Measurements from ENCODE around the gene ADAMTSL5. TPM values are rescaled to one million over a fixed set of nuclear protein-coding genes. Genes with fewer than 3 reads are reported as not detected.

ADAMTSL5 gene
- total and polyA plus RNA-seq, 9 of the 15 experiments (the other 6 are each of a cell fraction or from before 2014, with no cell fraction given): 1.0 to 11.6 (median 4.1) TPM

GRCh38 chr19:1502433-1503088, 10.3 kb downstream of the ADAMTSL5 start:
- Histone ChIP-seq H3K9me3 (replicated peaks; ENCODE audit: control insufficient read depth, insufficient read depth, low read depth, low read length) (no peaks in the 10 kb centered on the region), H4K20me1 (replicated peaks; ENCODE audit: control insufficient read depth, insufficient read depth, low read length) (no peaks in the 10 kb centered on the region), H3K36me3 (ENCODE audit: control insufficient read depth, insufficient read depth, low read length) (peaks cover 10% of the 10 kb centered on the region; the same call in 2 of the 3 replicates), H3K79me2 (ENCODE audit: control insufficient read depth, insufficient read depth, low read length) (no peaks in the 10 kb centered on the region), H3K4me3 (peak overlapping the region; percentile 23), H3K9ac (ENCODE audit: insufficient read depth in 1 of 2, low read depth in 2 of 2, low read length in 2 of 2) (peak overlapping the region; percentile 73 to 93), H3K27ac (ENCODE audit: extremely low read depth, low read depth, low read length) (peak overlapping the region; percentile 68), H3K9me1 (ENCODE audit: control insufficient read depth, insufficient read depth, low read length) (no peaks in the 10 kb centered on the region), H3K27me3 (ENCODE audit: control insufficient read depth in 2 of 2, insufficient read depth in 2 of 2, low read length in 2 of 2) (no peaks in the 10 kb centered on the region), H2AFZ (ENCODE audit: low read depth, low read length) (peak overlapping the region; percentile 95), H3K4me1 (replicated peaks in 1 of 2; ENCODE audit: control insufficient read depth in 2 of 2, insufficient read depth in 2 of 2, low read length in 2 of 2) (peaks cover 9 to 66% of the 10 kb centered on the region in 2 experiments), H3K4me2 (ENCODE audit: insufficient read depth, low read length) (peak overlapping the region; percentile 77)
- DNase-seq (ENCODE audit: extremely low read depth in 1 of 4, low spot score in 3 of 4) (no peak), FAIRE-seq (no peak), ATAC-seq (no peak)
- ChIA-PET CTCF (ENCODE audit: low intra/inter-chr PET ratio) (no interaction called here), POLR2A (interaction anchor here (1.4 kb wide), 1 partner anchor 12 kb away, joined by 3 read pairs; the partner anchor contains the start of gene REEP6)
- WGBS (ENCODE audit: insufficient coverage, low coverage, missing lambda C conversion rate): 48% methylated on average over 14 of the region's 14 CpGs
- TF ChIP-seq BCOR (IDR thresholded peaks at IDR 0.05) (0 out of 2 replicates have a peak, but pooled peaks have one; percentile 20), CBX5 (IDR thresholded peaks at IDR 0.05; ENCODE audit: borderline replicate concordance, low read depth) (no peak), CEBPB (tag; IDR thresholded peaks at IDR 0.05) (peak; percentile 66), ZNF12 (CRISPR knock-in tag; IDR thresholded peaks at IDR 0.05) (0 out of 2 replicates have a peak, but pooled peaks have one; percentile 1)
- no TSS peak for BruUV-seq (replicated peaks)
- intact Hi-C loops (cut with micrococcal nuclease): no loop called here
- in situ Hi-C loops (cut with MboI): no loop called here

- FAIRE-seq: no peak
- Histone ChIP-seq H3K4me3 (no peak overlapping the region), H4K20me1 (replicated peaks; ENCODE audit: control insufficient read depth, insufficient read depth, low read length) (no peaks in the 10 kb centered on the region), H3K4me1 (replicated peaks in 1 of 2; ENCODE audit: control insufficient read depth in 2 of 2, insufficient read depth in 2 of 2, low read length in 2 of 2) (peaks cover 0 to 66% of the 10 kb centered on the region in 2 experiments; a peak in 4 of 5 replicates), H3K27ac (ENCODE audit: extremely low read depth, low read depth, low read length) (no peak overlapping the region), H3K9me1 (ENCODE audit: control insufficient read depth, insufficient read depth, low read length) (no peaks in the 10 kb centered on the region), H3K4me2 (ENCODE audit: insufficient read depth, low read length) (no peak overlapping the region), H3K79me2 (ENCODE audit: control insufficient read depth, insufficient read depth, low read length) (no peaks in the 10 kb centered on the region), H3K9me3 (replicated peaks; ENCODE audit: control insufficient read depth, insufficient read depth, low read depth, low read length) (no peaks in the 10 kb centered on the region), H3K9ac (ENCODE audit: insufficient read depth in 1 of 2, low read depth in 2 of 2, low read length in 2 of 2) (peak overlapping the region in 1 of 2 experiments; percentile 36; a peak in 1 of 4 replicates), H2AFZ (ENCODE audit: low read depth, low read length) (no peak overlapping the region), H3K36me3 (ENCODE audit: control insufficient read depth, insufficient read depth, low read length) (peaks cover 9% of the 10 kb centered on the region; the same call in 2 of the 3 replicates), H3K27me3 (ENCODE audit: control insufficient read depth in 2 of 2, insufficient read depth in 2 of 2, low read length in 2 of 2) (no peaks in the 10 kb centered on the region)
- ATAC-seq: no peak
- DNase-seq (ENCODE audit: extremely low read depth in 1 of 4, low spot score in 3 of 4): no peak
- ChIA-PET CTCF (ENCODE audit: low intra/inter-chr PET ratio) (no interaction called here), POLR2A (interaction anchor here (0.9 to 1.4 kb wide), 3 partner anchors 10 to 46 kb away, joined by 3 read pairs; partner anchors contain the start of gene REEP6)
- in situ Hi-C loops (cut with MboI): no loop called here
- WGBS (ENCODE audit: insufficient coverage, low coverage, missing lambda C conversion rate): 75% methylated on average over 9 of the region's 9 CpGs
- no TSS peak for BruUV-seq (replicated peaks)
- intact Hi-C loops (cut with micrococcal nuclease): no loop called here
- TF ChIP-seq JUNB (CRISPR knock-in tag; conservative IDR thresholded peaks at IDR 0.05) (no peak), NR2C1 (IDR thresholded peaks at IDR 0.05) (no peak), NR2C1 (tag; IDR thresholded peaks at IDR 0.05) (no peak), TEAD1 (CRISPR knock-in tag; IDR thresholded peaks at IDR 0.05) (peak in 1 of 2 experiments; percentile 13; a peak in 1 of 4 replicates), ZNF347 (CRISPR knock-in tag; IDR thresholded peaks at IDR 0.05; ENCODE audit: low read depth) (no peak), MITF (IDR thresholded peaks at IDR 0.05) (no peak), PURB (CRISPR knock-in tag; IDR thresholded peaks at IDR 0.05; ENCODE audit: low read depth) (no peak), IRF2 (CRISPR knock-in tag; IDR thresholded peaks at IDR 0.05) (no peak), ETV6 (IDR thresholded peaks at IDR 0.05; ENCODE audit: borderline replicate concordance in 1 of 2, low read depth in 2 of 2, low read length in 1 of 2) (no peak), ETV6 (CRISPR knock-in tag; IDR thresholded peaks at IDR 0.05; ENCODE audit: borderline replicate concordance) (no peak), ZNF263 (CRISPR knock-in tag; IDR thresholded peaks at IDR 0.05; ENCODE audit: borderline replicate concordance) (peak; percentile 46; the same call in 1 of the 2 replicates), ZC3H11A (IDR thresholded peaks at IDR 0.05; ENCODE audit: low read depth, low read length) (no peak)
Observed at GRCh38 chr19:1501200-1501595, 11.6 kb downstream of the ADAMTSL5 start.
